HuH-7 (cell line): ENCODE measurements around the gene CAPS2.

Experiments
- DNase-seq: peaks from one replicate; pipeline ENCODE4 v3.0.0; 2011; ENCODE audit warnings: low spot score

The CAPS2 gene

GRCh38 chr12:75305412-75306332 is 24.5 kb downstream of the CAPS2 start:
- no peak for DNase-seq

GRCh38 chr12:75302781-75303180 is 27.3 kb downstream of the CAPS2 start:
- no peak for DNase-seq

DNA sequence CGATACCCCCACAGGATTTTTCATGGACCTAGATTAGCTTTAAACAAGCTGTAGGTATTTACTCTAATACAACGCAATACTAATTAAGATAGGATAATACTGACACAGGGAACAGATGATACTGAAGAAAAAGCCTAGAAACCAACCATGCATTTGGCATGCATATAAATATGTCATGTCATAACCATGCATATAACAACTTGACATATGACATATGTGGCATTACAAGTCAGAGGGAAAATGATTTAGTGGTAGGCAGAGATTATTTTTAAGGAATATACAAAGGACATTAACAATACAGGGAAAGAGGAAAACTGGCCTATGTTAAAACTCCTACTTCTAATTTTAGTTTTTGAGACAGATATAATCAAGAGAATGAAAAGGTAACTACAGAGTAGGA is 27.9 kb downstream of the CAPS2 start:
- DNase-seq = no peak

GRCh38 chr12:75294797-75295196 is 35.3 kb downstream of the CAPS2 start:
- DNase-seq = no peak

- DNase-seq = no peak
These were observed 35.8 kb downstream of the CAPS2 start for GRCh38 chr12:75294336-75294735.

DNA sequence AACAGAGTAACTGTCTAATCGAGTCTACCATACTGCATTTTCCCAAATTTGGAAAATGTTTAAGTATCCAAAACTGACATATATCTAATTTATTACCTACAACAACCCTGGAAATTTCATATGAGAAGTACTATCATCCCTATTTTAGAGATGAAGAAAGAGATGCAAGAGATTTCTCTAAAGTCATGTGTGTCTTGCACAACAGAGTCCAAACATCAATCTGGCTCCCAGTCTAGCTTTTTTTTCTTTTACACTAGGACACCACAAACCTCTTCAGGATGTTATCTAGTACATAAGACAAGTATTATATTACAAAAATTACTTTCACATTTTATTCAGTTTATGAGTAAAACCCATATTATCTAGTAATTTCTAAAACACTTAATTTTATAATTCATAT is 39.1 kb downstream of the CAPS2 start:
- DNase-seq = no peak

GRCh38 chr12:75289753-75290152 is 40.4 kb downstream of the CAPS2 start:
- DNase-seq = no peak

GRCh38 chr12:75288860-75289259 is 41.3 kb downstream of the CAPS2 start:
- DNase-seq = no peak

DNA sequence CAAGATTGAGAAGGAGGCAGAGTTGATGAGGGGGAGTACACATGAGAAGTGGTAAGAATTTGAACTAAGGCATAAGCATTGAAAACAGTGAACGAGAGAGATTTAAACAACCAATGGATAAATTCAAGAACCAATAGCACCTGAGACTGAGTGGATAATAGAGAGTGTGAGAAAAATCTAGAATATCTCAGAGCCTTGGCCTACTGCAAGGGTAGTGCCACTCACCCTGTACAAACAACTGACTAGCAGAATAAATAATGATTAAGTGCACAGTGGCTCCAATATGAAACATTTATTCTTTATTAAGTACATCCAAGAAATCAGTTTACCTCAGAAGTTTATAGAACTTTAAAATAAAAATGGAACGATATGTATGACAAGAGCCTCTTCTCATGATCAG is 54.4 kb downstream of the CAPS2 start:
- no peak for DNase-seq

- no peak for DNase-seq
These were observed 58.5 kb downstream of the CAPS2 start for GRCh38 chr12:75271576-75271975.

- DNase-seq = no peak
These were observed 60.0 kb downstream of the CAPS2 start for GRCh38 chr12:75270157-75270556.

DNA sequence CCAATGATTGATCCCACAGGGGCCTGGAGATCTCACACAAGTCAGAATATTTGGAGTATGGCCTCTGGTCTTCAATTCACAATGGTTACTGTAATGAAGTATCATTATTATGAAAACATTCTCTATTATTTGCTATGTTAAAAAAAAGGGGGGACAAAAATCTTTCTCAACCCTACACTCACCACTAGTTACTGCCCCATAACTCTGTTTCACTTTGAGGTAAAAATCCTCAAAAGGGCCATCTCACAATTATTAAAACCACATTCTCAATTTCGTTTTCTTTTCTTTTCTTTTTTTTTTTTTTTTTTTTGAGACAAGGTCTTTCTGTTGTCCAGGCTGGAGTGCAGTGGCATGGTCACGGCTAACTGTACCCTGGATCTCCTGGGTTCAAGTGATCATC is 60.9 kb downstream of the CAPS2 start:
- no peak for DNase-seq

DNA sequence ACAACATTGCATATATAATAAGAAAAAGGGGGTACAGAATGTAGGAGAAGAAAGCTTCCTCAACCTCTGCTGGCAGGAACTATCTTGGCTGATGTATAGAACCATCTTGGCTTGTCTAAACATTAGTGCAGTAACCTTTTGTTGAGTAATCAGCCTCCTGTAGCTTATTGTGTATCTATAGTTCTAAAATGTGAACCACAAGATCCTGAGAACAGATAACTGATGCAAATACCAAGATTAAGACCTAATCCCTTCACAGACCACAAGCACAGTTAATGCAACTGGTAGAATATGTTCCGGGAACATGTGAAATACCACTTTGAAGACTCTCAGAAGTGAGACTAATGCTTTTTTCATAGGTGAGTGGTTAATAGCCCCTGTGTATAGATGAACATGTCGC is 69.8 kb downstream of the CAPS2 start:
- no peak for DNase-seq

DNA sequence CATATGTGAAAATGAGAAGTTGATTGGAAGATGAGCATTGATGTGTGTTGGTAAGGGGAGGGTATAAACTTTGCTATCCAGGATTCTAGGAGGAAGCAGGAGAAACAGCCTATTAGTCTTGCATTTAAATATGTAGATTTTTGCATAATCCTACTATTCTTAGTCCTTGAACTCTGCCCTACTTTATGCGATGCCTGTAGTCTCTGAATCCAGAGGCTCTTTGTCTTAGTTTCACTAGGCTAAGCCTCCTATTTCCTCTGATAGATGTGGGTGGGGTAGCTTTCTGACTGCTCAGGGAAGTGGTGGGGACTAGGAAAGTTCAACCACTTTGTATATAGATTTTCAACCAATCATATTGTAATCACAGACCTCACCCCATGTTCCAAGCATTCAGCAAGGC is 71.0 kb downstream of the CAPS2 start:
- DNase-seq = no peak

GRCh38 chr12:75257510-75257909 is 72.6 kb downstream of the CAPS2 start:
- no peak for DNase-seq

GRCh38 chr12:75245108-75245507 is 85.0 kb downstream of the CAPS2 start:
- no peak for DNase-seq

GRCh38 chr12:75239987-75240386 is 90.1 kb downstream of the CAPS2 start:
- no peak for DNase-seq

DNA sequence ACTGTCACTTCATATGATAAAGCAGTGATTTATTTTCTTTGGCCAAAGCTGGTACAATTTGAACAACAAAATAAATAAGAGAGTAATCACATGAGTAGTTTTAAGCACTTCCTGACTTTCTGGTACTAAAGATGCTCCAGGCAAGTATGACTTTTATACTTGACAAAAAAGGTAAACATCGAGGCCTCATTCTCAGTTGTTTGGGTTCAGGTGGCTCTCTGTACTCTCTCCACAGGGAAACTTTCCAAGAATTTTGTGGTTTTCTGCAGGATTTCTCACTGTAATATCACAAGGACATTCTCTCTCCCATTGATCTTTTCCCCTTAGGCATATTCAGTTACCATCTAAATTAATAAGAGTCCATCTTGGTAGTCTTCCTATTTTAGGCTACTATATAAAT is 93.9 kb downstream of the CAPS2 start:
- no peak for DNase-seq

DNA sequence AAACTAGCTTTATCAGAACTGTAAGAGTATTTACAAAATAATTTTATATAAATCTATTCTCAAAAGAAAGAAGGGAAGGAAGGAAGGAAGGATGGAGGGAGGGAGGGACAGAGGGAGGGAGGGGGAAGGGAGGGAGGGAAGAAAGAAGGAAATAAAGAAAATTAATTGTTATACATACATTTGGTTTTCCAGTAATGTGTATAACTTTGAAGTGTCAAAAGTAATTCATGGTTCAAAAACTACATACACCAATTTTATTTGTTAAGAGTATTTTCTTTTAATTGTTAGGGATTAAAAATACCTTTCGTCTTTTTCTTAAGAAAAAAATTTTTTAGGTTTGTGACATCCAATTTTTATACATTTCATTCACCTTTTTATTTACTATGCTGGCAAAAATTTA is 103.0 kb downstream of the CAPS2 start:
- DNase-seq = no peak
